ENCODE data around the gene UGT2A1.

UGT2A1 gene

DNA sequence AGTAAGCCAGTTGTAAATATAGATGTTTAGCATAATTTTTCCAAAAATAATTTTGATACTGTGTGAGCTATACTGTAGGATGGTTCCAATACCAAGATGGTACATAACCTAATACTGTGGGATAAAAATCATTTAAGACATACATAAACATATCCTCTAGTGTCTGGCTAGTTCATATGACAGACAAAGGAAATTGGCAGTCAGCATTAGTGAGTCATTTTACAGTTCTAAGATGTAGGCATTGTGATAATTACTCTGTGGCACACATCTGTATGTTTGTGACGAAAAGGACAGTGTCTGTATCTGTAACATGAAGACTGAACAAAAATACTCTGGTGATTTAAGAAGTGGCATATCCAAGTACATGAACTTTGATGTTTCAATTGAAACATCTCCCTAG lies 63.2 kb downstream of the UGT2A1 start:
- no peaks in the 10 kb centered on the region for H3K36me3 ChIP-seq (ENCODE audit: control insufficient read depth, insufficient read depth, low read length)
- no peak overlapping the region for H3K9ac ChIP-seq (ENCODE audit: low read length)
- H3K9me3 ChIP-seq (ENCODE audit: control insufficient read depth, insufficient read depth, low read depth, low read length), result no peaks in the 10 kb centered on the region
- H3K27me3 ChIP-seq (ENCODE audit: control insufficient read depth, insufficient read depth, low read length), result no peaks in the 10 kb centered on the region
- no peak overlapping the region for H3K27ac ChIP-seq (ENCODE audit: low read depth, low read length)
- H3K4me3 ChIP-seq (ENCODE audit: low read depth, low read length), result no peak overlapping the region
- H3K4me1 ChIP-seq (ENCODE audit: control insufficient read depth, insufficient read depth, low read length), result no peaks in the 10 kb centered on the region

DNA sequence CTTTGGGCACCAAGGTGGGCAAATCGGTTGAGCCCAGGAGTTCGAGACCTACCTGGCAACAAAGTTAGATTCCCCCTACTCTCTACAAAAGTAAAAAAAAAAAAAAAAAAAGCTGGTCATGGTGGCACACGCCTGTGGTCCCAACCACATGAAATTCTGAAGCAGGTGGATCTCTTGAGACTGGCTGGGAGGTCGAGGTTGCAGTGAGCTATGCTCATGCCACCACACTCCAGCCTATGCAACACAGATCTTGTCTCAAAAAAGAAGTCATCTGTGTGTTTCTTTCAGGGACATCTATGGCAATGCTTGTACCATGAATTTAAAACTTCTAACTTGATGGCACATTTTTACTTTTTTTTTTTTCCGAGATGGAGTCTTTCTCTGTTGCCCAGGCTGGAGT lies 68.9 kb downstream of the UGT2A1 start:
- no peak overlapping the region for H3K9ac ChIP-seq (ENCODE audit: low read length)
- no peaks in the 10 kb centered on the region for H3K9me3 ChIP-seq (ENCODE audit: control insufficient read depth, insufficient read depth, low read depth, low read length)
- no peaks in the 10 kb centered on the region for H3K36me3 ChIP-seq (ENCODE audit: control insufficient read depth, insufficient read depth, low read length)
- H3K4me1 ChIP-seq (ENCODE audit: control insufficient read depth, insufficient read depth, low read length), result no peaks in the 10 kb centered on the region
- H3K27me3 ChIP-seq (ENCODE audit: control insufficient read depth, insufficient read depth, low read length), result no peaks in the 10 kb centered on the region
- H3K27ac ChIP-seq (ENCODE audit: low read depth, low read length), result no peak overlapping the region
- no peak overlapping the region for H3K4me3 ChIP-seq (ENCODE audit: low read depth, low read length)

DNA sequence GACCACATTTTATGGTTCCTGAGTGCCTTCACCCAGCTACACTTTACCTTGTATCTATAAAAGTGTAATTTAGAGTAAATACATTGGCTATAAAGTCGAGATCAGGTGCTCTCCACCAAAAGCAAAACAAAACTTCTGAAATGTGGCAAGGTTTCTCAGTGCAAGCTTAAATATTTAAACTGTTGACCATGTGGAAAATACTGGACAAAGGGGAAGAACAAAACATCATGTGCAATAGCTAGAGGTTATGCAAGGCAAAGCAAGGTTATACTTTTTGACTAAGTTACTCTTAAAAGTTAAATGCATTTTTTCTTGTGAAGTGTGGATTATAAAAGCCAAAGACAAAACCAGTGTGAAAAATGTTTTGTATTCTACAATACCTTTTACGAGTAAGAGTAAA lies 69.5 kb downstream of the UGT2A1 start:
- Histone ChIP-seq H3K4me1 (ENCODE audit: control insufficient read depth, insufficient read depth, low read length) (no peaks in the 10 kb centered on the region), H3K9me3 (ENCODE audit: control insufficient read depth, insufficient read depth, low read depth, low read length) (no peaks in the 10 kb centered on the region), H3K4me3 (ENCODE audit: low read depth, low read length) (no peak overlapping the region), H3K27me3 (ENCODE audit: control insufficient read depth, insufficient read depth, low read length) (no peaks in the 10 kb centered on the region), H3K36me3 (ENCODE audit: control insufficient read depth, insufficient read depth, low read length) (no peaks in the 10 kb centered on the region), H3K27ac (ENCODE audit: low read depth, low read length) (no peak overlapping the region), H3K9ac (ENCODE audit: low read length) (no peak overlapping the region)

DNA sequence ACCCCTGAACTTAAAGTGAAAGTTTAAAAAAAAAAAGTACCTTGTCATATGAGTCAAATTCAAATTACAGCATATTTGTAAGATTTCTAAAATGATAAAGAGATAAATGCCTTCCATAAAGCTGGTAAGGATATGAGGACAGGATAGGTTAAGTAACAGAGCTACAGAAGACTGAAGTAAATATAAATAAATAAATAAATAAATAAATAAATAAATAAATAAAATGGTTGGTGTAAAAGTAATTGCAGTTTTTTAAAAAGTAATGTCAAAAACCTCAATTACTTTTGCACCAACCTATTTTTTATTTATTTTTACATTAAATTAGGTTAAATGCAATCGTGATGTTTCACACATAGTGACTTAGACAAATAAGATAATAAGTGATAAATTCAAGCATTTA lies 75.8 kb downstream of the UGT2A1 start:
- no peaks in the 10 kb centered on the region for H3K36me3 ChIP-seq (ENCODE audit: control insufficient read depth, insufficient read depth, low read length)
- H3K9ac ChIP-seq (ENCODE audit: low read length), result no peak overlapping the region
- 0 out of 2 replicates have a peak, but pooled peaks cover 3% of the 10 kb centered on the region for H3K9me3 ChIP-seq (ENCODE audit: control insufficient read depth, insufficient read depth, low read depth, low read length)
- no peak overlapping the region for H3K27ac ChIP-seq (ENCODE audit: low read depth, low read length)
- no peak overlapping the region for H3K4me3 ChIP-seq (ENCODE audit: low read depth, low read length)
- no peaks in the 10 kb centered on the region for H3K4me1 ChIP-seq (ENCODE audit: control insufficient read depth, insufficient read depth, low read length)
- no peaks in the 10 kb centered on the region for H3K27me3 ChIP-seq (ENCODE audit: control insufficient read depth, insufficient read depth, low read length)

DNA sequence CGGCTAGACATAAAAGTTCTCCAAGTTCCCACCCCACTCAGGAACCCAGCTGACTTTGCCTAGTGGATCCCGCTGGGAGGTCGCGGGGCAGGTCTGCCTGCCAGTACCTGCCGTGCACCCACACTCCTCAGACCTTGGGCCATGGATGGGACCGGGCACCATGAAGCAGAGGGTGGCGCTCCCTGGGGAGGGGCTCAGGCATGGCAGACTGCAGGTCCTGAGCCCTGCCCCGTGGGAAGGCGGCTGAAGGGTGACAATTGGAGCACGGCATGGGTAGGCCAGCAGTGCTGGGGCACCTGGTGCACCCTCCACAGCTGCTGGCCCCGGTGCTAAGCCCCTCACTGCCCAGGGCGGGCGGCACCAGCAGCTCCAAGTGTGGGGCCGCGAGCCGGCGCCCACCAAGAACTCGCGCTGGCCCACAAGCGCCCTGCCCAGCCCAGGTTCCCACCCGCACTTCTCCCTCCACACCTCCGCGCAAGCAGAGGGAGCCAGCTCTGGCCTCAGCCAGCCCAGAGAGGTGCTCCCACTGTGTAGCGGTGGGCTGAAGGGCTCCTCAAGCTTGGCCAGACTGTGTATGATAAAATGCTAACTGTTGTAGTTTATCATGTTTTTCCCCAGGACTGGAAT lies 76.7 kb downstream of the UGT2A1 start:
- Histone ChIP-seq H3K4me1 (ENCODE audit: control insufficient read depth, insufficient read depth, low read length) (no peaks in the 10 kb centered on the region), H3K36me3 (ENCODE audit: control insufficient read depth, insufficient read depth, low read length) (no peaks in the 10 kb centered on the region), H3K27ac (ENCODE audit: low read depth, low read length) (no peak overlapping the region), H3K27me3 (ENCODE audit: control insufficient read depth, insufficient read depth, low read length) (no peaks in the 10 kb centered on the region), H3K9ac (ENCODE audit: low read length) (no peak overlapping the region), H3K9me3 (ENCODE audit: control insufficient read depth, insufficient read depth, low read depth, low read length) (0 out of 2 replicates have a peak, but pooled peaks cover 3% of the 10 kb centered on the region), H3K4me3 (ENCODE audit: low read depth, low read length) (no peak overlapping the region)

DNA sequence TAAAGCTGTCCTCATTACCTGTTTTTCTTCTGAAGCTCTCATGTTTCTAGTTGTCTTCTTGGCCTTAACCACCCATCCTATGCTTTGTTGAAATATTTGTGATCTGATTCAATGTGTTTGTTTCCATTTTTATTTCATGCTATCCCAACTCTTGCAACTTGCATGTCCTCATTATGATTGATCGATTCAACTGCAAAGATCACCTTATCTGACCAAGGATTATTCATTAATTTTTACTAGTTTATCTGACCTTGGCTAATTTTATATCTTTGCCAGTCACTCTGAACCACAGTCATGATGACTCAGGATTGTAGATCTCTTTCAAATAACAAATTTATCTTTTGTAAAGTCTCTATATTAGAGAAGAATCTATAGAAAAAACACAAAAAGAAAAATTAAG lies 84.3 kb downstream of the UGT2A1 start:
- H3K9ac ChIP-seq (ENCODE audit: low read length), result no peak overlapping the region
- no peaks in the 10 kb centered on the region for H3K27me3 ChIP-seq (ENCODE audit: control insufficient read depth, insufficient read depth, low read length)
- no peaks in the 10 kb centered on the region for H3K4me1 ChIP-seq (ENCODE audit: control insufficient read depth, insufficient read depth, low read length)
- no peaks in the 10 kb centered on the region for H3K9me3 ChIP-seq (ENCODE audit: control insufficient read depth, insufficient read depth, low read depth, low read length)
- H3K27ac ChIP-seq (ENCODE audit: low read depth, low read length), result no peak overlapping the region
- no peaks in the 10 kb centered on the region for H3K36me3 ChIP-seq (ENCODE audit: control insufficient read depth, insufficient read depth, low read length)
- no peak overlapping the region for H3K4me3 ChIP-seq (ENCODE audit: low read depth, low read length)

DNA sequence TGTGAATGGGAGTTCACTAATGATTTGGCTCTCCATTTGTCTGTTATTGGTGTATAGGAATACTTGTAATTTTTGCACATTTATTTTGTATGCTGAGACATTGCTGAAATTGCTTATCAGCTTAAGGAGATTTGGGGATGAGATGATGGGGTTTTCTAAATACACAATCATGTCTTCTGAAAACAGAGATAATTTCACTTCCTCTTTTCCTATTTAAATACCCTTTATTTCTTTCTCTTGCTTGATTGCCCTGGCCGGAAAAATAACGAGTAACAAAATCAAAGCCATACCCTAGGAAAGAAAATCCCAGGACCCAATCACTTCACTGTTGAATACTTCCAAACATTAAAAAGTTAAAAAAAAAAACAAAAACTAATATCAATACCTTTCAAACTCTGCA lies 89.6 kb downstream of the UGT2A1 start:
- Histone ChIP-seq H3K36me3 (ENCODE audit: control insufficient read depth, insufficient read depth, low read length) (no peaks in the 10 kb centered on the region), H3K9ac (ENCODE audit: low read length) (no peak overlapping the region), H3K9me3 (ENCODE audit: control insufficient read depth, insufficient read depth, low read depth, low read length) (no peaks in the 10 kb centered on the region), H3K4me3 (ENCODE audit: low read depth, low read length) (no peak overlapping the region), H3K27me3 (ENCODE audit: control insufficient read depth, insufficient read depth, low read length) (no peaks in the 10 kb centered on the region), H3K27ac (ENCODE audit: low read depth, low read length) (no peak overlapping the region), H3K4me1 (ENCODE audit: control insufficient read depth, insufficient read depth, low read length) (no peaks in the 10 kb centered on the region)

DNA sequence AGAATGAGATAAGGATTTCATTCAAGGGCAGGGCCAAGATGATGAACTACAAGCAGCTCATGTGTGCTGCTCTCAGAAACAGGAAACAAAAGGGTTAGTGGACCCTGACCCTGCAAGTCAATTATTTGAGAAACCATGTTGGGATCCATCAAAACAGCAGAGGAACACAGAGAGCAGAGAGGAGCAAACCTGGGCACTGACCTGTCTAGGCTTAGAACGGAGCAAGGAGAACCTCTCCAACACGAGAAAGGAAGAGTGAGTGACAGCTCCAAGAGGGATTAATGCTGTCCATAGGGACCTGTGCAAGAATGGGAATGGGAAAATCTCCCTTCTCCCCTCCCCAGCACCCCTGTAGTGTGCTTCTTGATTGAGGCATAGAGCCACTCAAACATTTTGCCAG lies 103.4 kb downstream of the UGT2A1 start:
- Histone ChIP-seq H3K9ac (ENCODE audit: low read length) (no peak overlapping the region), H3K36me3 (ENCODE audit: control insufficient read depth, insufficient read depth, low read length) (no peaks in the 10 kb centered on the region), H3K27me3 (ENCODE audit: control insufficient read depth, insufficient read depth, low read length) (no peaks in the 10 kb centered on the region), H3K4me3 (ENCODE audit: low read depth, low read length) (no peak overlapping the region), H3K27ac (ENCODE audit: low read depth, low read length) (no peak overlapping the region), H3K4me1 (ENCODE audit: control insufficient read depth, insufficient read depth, low read length) (no peaks in the 10 kb centered on the region), H3K9me3 (ENCODE audit: control insufficient read depth, insufficient read depth, low read depth, low read length) (no peaks in the 10 kb centered on the region)

DNA sequence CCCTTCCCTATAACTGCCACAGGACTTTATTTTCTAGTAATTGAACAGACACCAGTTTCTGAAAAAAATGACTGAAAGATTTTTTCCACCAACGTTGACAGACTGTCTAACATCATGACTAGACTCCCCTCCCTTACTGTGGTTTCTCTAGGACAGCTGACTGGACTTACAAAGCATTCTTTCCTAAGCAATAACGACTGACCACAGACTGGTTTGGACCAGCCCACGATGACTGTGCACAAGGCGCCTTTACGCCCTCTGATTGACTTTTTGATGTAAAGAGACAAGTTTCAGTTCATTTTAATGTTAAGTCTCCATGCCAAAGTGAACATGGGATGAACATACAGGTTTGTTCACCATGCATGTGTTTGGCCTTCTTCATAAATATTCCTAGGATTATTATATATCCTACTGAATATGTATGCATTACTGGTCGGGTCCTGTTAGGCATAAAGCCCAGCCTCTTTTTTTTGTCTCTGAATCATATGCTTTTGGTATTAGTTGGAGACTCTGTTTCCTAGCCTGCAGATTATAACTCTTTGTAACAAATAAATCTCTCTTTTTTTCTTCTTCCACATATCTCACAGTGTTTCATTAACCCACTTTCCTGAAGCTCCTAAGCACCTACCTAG lies 106.8 kb downstream of the UGT2A1 start:
- Histone ChIP-seq H3K4me3 (ENCODE audit: low read depth, low read length) (no peak overlapping the region), H3K27me3 (ENCODE audit: control insufficient read depth, insufficient read depth, low read length) (no peaks in the 10 kb centered on the region), H3K9me3 (ENCODE audit: control insufficient read depth, insufficient read depth, low read depth, low read length) (no peaks in the 10 kb centered on the region), H3K36me3 (ENCODE audit: control insufficient read depth, insufficient read depth, low read length) (no peaks in the 10 kb centered on the region), H3K27ac (ENCODE audit: low read depth, low read length) (no peak overlapping the region), H3K9ac (ENCODE audit: low read length) (no peak overlapping the region), H3K4me1 (ENCODE audit: control insufficient read depth, insufficient read depth, low read length) (no peaks in the 10 kb centered on the region)
